Fibroblast of skin of left quadriceps (primary cell): Measurements from ENCODE around the gene NUCB1.

Experiments used
- DNase-seq, 2 experiments: peaks; one replicate each; pipeline ENCODE4 v3.0.0-alpha.2; 2013; ENCODE audit warnings: low read depth in 2 of 2

Gene NUCB1

DNA sequence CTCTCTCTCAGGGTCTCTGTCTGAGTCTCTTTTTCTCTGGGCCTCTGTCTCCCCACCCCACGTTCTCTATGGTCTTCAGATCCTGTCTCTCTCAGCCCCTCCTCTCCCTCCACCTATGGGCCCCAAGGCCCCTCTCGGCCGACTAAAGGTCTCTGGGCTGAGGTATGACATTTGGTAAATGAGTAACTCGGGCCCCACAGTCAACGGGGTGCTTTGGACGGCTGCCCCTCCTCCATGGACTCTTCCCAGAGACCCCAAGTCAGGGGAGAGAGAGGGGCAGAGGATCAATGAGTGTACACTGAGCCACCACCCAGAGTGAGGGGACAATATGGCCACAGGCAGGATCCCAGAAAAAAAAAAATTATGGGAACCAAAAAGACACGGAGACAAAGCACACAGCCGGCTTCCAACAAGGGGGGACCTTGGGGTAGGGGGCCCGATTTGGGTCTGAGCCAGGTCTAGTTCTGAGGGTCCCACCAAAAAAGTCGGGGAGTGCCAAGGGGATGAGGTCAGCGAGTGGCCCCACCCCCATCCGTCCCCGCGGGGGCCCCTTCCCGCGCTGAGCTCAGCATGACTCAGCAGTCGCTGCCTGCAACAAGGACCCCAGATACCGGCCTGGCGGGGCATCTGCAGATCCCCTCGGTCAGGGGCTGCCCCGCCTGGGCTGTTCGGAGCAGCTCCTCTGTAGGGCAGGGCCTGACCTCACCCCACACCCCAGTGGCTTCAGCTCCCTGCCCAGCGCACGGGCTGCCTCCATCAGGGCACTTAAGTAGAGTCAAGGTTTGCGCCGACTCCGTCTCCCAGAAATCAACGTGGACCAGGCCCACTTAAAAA lies 63.5 kb downstream of the NUCB1 start:
- no peak for DNase-seq

DNA sequence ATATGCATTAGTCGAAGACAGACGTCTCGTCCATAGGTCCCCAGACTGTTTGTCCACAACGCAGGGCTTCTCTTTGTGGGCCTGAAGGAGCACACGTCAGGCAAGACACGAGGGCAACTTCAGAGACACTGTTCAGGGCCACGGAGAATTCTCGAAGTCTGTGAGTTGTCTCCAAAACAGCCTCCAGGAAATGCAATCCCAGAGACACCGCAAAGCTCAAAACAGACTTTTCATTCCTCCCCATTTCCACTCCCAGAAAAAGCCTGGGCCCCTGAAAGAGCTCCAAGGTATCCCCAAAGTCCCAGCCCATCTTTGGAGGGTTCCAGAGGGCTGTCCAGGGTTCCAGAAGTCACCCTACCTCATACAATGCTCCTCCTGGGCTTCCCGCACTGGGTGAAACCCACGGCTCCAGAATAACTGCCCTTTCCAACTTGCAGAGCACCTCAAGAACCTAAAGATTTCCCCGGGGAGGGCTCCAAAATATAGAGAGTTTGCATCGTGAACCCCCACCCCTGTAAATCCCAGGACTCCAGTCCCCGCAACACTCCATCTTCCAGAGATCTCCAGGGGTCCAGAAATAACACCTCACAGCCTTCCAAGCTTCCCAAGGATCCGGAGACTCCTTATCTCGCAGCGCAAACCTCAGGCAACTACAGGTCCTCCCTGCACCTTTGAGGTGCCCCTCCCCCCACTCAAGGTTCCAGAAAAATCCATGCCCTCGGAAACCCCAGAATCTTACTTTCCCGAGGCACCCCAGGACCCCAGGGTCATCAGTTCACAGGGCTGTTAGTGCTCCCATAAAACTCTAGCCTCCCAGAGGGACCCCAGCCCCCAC lies 64.3 kb downstream of the NUCB1 start:
- no peak for DNase-seq

DNA sequence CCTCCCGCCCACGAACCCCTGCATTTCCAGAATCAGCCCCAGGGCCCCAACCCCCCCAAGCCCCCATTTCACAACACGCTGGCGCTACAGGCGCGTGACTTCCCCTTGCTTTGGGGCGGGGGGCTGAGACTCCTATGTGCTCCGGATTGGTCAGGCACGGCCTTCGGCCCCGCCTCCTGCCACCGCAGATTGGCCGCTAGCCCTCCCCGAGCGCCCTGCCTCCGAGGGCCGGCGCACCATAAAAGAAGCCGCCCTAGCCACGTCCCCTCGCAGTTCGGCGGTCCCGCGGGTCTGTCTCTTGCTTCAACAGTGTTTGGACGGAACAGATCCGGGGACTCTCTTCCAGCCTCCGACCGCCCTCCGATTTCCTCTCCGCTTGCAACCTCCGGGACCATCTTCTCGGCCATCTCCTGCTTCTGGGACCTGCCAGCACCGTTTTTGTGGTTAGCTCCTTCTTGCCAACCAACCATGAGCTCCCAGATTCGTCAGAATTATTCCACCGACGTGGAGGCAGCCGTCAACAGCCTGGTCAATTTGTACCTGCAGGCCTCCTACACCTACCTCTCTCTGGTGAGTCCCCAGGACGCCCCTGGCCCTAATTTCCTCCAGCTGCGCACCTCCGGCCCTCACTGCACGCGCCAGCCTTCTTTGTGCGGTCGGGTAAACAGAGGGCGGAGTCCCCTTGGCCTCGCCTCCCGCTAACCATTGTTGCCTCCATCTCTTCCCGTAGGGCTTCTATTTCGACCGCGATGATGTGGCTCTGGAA lies 65.1 kb downstream of the NUCB1 start, which contains the start of gene FTL:
Gene FTL, plus strand, starts transcription at position 270 of the 766 bp plus-strand sequence. Its CDS starts 199 bp downstream, at position 469.
- peak; percentile 95 for DNase-seq

DNA sequence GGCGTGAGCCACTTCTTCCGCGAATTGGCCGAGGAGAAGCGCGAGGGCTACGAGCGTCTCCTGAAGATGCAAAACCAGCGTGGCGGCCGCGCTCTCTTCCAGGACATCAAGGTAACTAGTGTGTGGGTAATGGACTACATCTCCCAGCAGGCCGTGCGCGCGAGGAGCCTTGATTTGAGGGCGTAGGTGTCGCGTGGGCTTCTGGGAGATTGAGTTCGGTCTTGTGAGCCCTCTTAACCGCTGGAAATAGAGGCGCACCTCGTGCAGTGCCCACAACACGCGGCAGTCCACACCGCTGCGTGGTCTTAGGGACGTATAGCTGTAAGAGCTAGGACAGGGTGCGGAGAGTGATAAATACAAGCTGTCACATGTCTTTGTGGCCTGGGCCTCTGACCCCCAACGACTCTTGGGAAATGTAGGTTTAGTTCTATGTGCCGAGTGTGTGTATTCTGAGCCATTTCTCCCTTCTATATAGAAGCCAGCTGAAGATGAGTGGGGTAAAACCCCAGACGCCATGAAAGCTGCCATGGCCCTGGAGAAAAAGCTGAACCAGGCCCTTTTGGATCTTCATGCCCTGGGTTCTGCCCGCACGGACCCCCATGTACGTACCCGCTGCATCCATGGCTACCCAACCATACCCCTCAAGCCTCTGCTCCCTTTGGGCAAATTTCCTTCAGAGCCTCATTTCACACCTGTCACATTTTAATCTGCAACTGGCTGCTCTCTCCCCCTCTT lies 65.9 kb downstream of the NUCB1 start:
- DNase-seq: no peak

DNA sequence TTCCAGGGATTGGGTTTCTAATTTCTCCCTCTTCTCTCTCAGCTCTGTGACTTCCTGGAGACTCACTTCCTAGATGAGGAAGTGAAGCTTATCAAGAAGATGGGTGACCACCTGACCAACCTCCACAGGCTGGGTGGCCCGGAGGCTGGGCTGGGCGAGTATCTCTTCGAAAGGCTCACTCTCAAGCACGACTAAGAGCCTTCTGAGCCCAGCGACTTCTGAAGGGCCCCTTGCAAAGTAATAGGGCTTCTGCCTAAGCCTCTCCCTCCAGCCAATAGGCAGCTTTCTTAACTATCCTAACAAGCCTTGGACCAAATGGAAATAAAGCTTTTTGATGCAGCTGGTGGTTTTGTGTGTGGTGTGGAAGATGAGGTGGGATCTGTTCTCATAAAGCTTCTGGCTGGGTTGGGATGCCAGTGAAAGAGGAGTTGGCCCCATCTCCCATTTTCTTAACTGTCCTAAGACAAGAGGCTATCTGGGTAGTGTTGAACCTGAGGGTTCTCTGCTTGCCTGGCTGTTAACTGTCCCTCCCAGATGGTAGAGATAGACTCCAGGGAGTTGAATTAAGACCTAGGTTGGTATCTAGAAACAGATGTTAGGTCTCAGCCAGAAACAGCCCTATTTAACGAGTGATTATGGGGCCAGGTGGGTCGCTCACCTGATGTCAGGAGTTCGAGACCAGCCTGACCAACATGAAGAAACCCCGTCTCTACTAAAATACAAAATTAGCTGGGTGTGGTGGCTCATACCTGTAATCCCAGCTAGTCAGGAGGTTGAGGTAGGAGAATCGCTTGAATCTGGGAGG lies 66.6 kb downstream of the NUCB1 start:
- no peak for DNase-seq

DNA sequence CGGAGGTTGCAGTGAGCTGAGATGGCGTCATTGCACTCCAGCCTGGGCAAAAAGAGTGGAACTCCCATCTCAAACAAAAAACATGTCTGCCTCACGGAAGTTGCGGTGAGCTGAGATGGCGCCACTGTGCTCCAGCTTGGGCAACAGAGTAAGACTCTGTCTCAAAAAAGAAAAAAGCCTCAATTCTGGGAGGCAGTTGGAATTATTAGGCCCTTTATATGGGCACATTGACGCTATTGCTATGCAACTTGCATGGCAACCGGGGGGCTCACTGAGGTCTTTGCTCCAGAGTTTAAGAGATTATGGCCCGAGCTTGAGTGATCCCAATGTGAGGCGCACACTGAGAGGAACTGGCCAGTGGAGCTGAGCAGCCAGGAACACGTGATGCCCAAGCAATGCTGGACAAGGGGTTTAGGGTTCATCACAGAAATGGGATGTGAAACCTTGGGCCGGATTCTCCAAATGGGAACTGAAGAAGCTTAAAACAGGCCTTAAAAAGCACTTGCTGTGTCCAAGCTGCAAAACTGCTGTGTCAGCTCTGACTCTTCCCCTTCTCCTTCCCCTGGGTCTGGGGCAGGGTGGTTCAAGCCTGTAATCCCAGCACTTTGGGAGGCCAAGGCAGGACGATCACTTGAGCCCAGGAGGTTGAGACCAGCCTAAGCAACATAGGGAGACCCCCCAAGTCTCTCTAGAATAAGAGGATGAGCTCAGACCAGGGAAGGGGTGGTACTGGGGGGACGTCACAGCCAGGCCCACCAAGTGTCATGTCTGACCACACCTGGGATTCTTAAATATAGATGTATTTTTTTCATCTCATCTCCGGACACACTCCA lies 67.5 kb downstream of the NUCB1 start:
- DNase-seq: no peak

DNA sequence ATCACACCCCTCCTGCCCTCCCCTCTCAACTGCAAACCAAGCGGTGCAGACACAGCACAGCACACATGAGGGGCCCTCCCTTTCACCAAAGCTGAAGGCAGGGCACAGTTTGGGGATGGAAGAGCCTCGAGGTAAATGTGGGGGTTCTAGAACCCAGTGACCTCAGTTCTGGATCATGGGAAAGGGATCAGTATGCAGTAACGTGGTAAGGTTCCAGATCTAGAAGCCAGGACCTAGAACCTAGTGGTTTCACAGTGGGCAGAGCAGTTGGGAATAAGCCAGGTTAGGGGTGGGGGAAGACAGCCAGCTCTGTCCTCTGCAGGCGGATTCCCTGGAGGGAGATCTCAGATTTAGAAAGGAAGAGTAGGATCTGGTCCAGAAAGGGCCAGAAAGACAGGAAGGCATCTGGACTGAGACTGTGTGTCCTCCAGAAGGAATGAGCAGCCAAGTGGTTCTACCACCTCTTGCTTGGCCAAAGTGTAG lies 68.1 kb downstream of the NUCB1 start:
- DNase-seq: no peak

DNA sequence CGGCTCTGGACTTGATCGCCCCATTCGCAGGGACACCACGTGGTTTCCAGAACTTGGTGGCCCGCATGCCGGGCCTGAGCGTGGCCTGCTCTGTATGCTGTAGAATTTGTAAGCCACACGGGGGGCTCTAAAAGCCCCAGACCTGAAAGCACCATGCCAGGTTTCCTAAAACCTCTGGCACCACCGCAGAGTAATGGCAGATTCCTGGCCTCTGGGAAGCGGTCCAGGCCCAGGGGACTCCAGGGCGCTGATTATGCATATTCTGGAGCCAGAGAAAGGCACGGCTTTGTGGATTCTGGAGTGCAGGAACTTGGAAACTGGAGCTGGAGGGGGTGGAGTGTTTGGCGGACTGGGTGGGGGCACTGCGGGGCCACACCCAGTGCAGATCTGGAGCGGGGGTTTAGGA lies 68.7 kb downstream of the NUCB1 start:
- DNase-seq: no peak

DNA sequence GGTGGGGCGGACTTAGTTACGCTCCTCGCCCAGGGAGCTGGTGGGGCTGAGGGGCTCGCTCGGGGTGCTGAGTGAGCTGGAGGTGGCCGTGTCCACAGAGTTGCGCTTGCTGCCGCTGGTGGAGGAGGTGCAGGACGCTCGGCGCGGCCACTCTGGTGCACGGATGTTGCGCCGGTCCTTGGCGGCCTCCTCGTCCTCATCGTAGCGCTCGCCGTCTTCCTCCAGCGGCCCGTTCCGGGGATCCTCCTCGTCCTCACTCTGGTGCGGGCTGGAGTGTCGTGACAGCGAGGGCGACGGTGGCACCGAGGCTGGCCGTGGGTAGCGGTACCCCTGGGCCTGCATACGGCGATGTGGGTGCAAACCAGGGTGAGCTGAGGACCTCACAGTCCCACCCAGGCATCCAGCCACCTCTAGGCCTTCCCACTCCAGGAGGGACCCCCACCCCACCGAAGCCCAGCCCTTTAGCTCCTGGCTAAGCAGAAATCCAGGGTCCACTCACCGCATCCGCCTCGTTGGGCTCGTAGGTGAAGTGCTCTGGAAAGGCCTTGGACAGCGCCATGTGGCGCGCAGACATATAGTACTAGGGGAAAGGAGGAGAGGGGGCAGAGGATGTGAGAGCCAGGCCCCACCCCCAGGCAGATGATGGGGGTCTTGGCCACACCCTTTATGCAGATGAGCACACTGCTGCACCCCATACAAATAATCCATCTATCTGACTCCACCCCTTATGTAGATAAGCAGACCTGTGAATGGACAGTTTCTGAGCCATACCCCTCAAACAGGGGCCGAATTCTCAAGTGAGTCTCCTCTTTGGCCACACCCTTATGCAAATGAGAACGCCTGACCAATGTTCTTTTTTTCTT lies 69.4 kb downstream of the NUCB1 start:
- no peak for DNase-seq

DNA sequence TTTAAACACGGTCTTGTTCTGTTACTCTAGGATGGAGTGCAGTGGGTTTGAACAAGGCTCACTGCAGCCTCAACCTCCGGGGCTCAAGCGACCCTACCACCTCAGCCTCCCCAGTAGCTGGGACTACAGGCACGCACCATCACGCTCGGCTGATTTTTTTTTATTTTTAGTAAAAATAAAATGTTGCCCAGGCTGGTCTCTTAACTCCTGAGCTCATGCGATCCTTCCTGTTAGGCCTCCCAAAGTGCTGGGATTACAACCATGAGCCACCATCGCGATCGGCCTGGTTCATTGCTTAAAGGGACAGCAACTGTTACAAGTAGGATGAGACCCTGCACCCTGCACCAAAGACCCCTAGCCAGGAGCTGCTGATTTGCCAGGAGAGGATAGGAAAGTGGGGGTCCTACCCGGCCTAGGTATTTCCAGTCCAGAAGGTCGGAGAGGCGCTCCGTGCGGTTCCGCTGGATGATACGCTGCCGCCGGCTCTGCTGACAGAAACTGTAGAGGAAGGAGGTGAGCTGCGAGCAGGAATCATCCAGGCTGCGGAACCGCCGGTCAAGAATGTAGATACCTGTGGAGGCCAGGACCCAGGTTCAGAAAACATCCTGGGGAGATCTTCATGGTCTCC lies 70.1 kb downstream of the NUCB1 start:
- DNase-seq: no peak

DNA sequence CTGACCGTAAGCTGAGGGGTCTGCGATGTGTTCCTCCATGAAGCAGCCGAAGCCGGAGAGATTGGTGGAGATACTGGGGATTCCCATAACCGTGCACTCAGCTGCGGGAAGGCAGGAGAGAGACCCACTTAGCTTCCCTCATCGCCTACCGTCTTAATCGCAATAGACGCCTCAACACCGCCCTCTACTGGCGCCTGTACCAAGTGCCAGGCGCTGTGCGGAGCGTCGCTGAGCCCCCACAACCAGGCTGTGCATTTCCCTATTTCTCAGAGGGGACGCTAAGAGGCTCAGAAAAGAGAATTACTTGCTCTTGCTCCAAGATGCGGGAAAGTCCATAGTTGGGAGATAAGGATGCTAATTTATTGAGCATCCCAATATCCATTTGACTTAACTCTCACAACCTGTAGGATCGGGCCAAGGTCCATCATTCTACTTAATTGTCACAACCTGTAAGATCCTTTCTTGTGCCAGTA lies 70.8 kb downstream of the NUCB1 start:
- DNase-seq: peak in 1 of 2 experiments; percentile 58
